ENCODE data around the gene ARIH2.

DNA sequence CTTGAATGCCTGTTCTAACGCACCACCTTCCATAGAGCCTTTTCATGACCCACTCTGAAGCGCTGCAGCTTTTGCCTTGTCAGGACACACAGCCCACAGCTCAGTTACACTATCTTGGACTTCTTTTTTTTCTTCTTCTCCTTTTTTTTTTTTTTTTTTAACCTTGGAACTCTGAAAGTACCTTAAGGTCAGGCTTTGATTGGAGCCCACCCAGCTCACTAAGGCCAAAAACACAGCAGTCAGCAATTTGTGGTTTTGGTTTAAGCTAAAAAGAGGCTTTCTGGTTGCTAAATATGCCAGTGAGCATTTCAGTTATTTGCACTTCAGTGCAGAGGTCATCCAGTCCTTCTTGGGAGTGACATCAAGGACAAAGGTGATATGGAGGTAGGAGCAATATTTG lies 21.7 kb upstream of the ARIH2 start:
- TF ChIP-seq POLR2A (IDR thresholded peaks at IDR 0.05; ENCODE audit: low read depth) (no peak), POLR2AphosphoS5 (IDR thresholded peaks at IDR 0.05) (no peak)
- TF ChIP-seq, protein P1, sequence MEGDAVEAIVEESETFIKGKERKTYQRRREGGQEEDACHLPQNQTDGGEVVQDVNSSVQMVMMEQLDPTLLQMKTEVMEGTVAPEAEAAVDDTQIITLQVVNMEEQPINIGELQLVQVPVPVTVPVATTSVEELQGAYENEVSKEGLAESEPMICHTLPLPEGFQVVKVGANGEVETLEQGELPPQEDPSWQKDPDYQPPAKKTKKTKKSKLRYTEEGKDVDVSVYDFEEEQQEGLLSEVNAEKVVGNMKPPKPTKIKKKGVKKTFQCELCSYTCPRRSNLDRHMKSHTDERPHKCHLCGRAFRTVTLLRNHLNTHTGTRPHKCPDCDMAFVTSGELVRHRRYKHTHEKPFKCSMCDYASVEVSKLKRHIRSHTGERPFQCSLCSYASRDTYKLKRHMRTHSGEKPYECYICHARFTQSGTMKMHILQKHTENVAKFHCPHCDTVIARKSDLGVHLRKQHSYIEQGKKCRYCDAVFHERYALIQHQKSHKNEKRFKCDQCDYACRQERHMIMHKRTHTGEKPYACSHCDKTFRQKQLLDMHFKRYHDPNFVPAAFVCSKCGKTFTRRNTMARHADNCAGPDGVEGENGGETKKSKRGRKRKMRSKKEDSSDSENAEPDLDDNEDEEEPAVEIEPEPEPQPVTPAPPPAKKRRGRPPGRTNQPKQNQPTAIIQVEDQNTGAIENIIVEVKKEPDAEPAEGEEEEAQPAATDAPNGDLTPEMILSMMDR (IDR thresholded peaks at IDR 0.05), result no peak

Data from esophagus muscularis mucosa (tissue), 3 donors.